GM12878 (cell line): ENCODE measurements around the gene CLIC6. TPM values are rescaled to one million over a fixed set of nuclear protein-coding genes. Genes with fewer than 3 reads are reported as not detected.

Experiments used
- ATAC-seq: fragments of 200-7000 bp; cut with Tn5 transposase; 3 replicates; pipeline ENCODE4 v1.9.1; 2020; ENCODE audit warnings: mild to moderate bottlenecking, moderate library complexity
- BruUV-seq: library from RNA; stranded (reverse); fragments of 400-500 nt; replicated peaks from 2 replicates; lab custom pipeline; 2021; lab: Mats Ljungman, UMichigan
- CTCF ChIA-PET: fragments of 300-600 bp; sonication (Branson Sonifier 250); formaldehyde crosslinking; extraction: SDS; loops from one replicate; lab custom pipeline; 2021; ENCODE audit warnings: inconsistent platforms; lab: Yijun Ruan, JAX
- POLR2A ChIA-PET: fragments of 350-600 bp; formaldehyde crosslinking; extraction: SDS; loops from one replicate; lab custom pipeline; 2021; ENCODE audit warnings: inconsistent platforms; lab: Charles Lee
- RAD21 ChIA-PET: fragments of 300-600 bp; sonication (Branson Sonifier 250); formaldehyde crosslinking; loops from one replicate; lab custom pipeline; 2023; ENCODE audit warnings: antibody characterized with exemption; ENCODE audit not compliant: unreplicated experiment; lab: Charles Lee
- SMC1A ChIA-PET: fragments of 300-600 bp; sonication (Branson Sonifier 250); formaldehyde crosslinking; loops from one replicate; lab custom pipeline; 2023; ENCODE audit not compliant: unreplicated experiment, uncharacterized antibody; lab: Charles Lee
- DNase-seq: peaks from one replicate; pipeline ENCODE4 v3.0.0-alpha.2; 2011; ENCODE audit warnings: low read depth, low spot score
- FAIRE-seq: peaks from 3 replicates; lab custom pipeline; 2011; peaks lifted over from hg19 to GRCh38; lab: Jason Lieb, UNC
- H2AFZ ChIP-seq: 2 replicates; pipeline ENCODE4 v1.6.0; 2011; ENCODE audit warnings: low read depth, low read length, control low read depth; ENCODE audit not compliant: control insufficient read depth
- H3K27ac ChIP-seq: 2 replicates; pipeline ENCODE4 v1.5.1; 2011; ENCODE audit warnings: control low read depth; ENCODE audit not compliant: control insufficient read depth, insufficient read depth
- H3K27me3 ChIP-seq, 2 experiments: replicated peaks in 1 of 2; 2 replicates each; pipeline versions ENCODE4 v1.6.0 to v1.6.1; 2011; ENCODE audit warnings: low read length in 1 of 2; ENCODE audit not compliant: control insufficient read depth in 2 of 2, insufficient read depth in 2 of 2
- H3K36me3 ChIP-seq, 2 experiments: 2 replicates each; pipeline ENCODE4 v1.5.1; 2011; ENCODE audit warnings: low read length in 1 of 2; ENCODE audit not compliant: control insufficient read depth in 2 of 2, insufficient read depth in 2 of 2
- H3K4me1 ChIP-seq: 2 replicates; pipeline ENCODE4 v1.6.1; 2011; ENCODE audit warnings: mild to moderate bottlenecking, low read length, moderate library complexity, mixed read lengths; ENCODE audit not compliant: control insufficient read depth, insufficient read depth
- H3K4me2 ChIP-seq: 2 replicates; pipeline ENCODE4 v1.6.0; 2011; ENCODE audit warnings: control low read depth; ENCODE audit not compliant: control insufficient read depth, insufficient read depth
- H3K4me3 ChIP-seq: fragments of 200-600 bp; sonication (generic); 2 replicates; pipeline ENCODE4 v1.5.1; 2016
- H3K79me2 ChIP-seq: 2 replicates; pipeline ENCODE4 v1.6.0; 2011; ENCODE audit warnings: low read length; ENCODE audit not compliant: control insufficient read depth, insufficient read depth
- H3K9ac ChIP-seq: 2 replicates; pipeline ENCODE4 v1.8.0; 2011; ENCODE audit warnings: low read length, control low read depth, mixed read lengths; ENCODE audit not compliant: control insufficient read depth, insufficient read depth
- H3K9me3 ChIP-seq: replicated peaks from 3 replicates; pipeline ENCODE4 v1.5.1; 2011; ENCODE audit warnings: mild to moderate bottlenecking, low read length; ENCODE audit not compliant: control insufficient read depth, insufficient read depth
- H4K20me1 ChIP-seq: 2 replicates; pipeline ENCODE4 v1.6.0; 2011; ENCODE audit not compliant: control insufficient read depth, insufficient read depth
- ASH2L ChIP-seq: fragments of 300-600, 200-600 bp; sonication (generic); IDR thresholded peaks from 2 replicates; pipeline ENCODE4 v1.6.1; 2017; ENCODE audit warnings: low read depth, mild to moderate bottlenecking, borderline replicate concordance
- CBFB ChIP-seq: IDR thresholded peaks from 2 replicates; pipeline ENCODE4 v1.6.1; 2016; ENCODE audit warnings: antibody characterized with exemption, low read depth
- CHD1 ChIP-seq: IDR thresholded peaks from 2 replicates; pipeline ENCODE4 v1.6.1; 2012; ENCODE audit warnings: low read depth, low read length, improper control_type of control experiment
- CREB1 ChIP-seq: IDR thresholded peaks from 2 replicates; pipeline ENCODE4 v1.6.1; 2012; ENCODE audit warnings: low read depth, mild to moderate bottlenecking, inconsistent platforms
- CREM ChIP-seq: IDR thresholded peaks from 2 replicates; pipeline ENCODE4 v1.6.1; 2014; ENCODE audit warnings: antibody characterized with exemption, low read depth
- FOS ChIP-seq: IDR thresholded peaks from 3 replicates; pipeline ENCODE4 v1.6.1; 2011; ENCODE audit warnings: borderline replicate concordance; ENCODE audit not compliant: insufficient read length; ENCODE audit errors: extremely low read depth
- FOXM1 ChIP-seq: IDR thresholded peaks from 2 replicates; pipeline ENCODE4 v1.6.1; 2012; ENCODE audit warnings: low read depth, mild to moderate bottlenecking, inconsistent platforms, low read length, moderate library complexity
- HCFC1 ChIP-seq: fragments of 150-350 bp; IDR thresholded peaks from 2 replicates; pipeline ENCODE4 v1.6.1; 2014; ENCODE audit warnings: low read length
- IKZF1 ChIP-seq: fragments of 450-650 bp; conservative IDR thresholded peaks from 2 replicates; pipeline ENCODE4 v1.6.1; 2017; ENCODE audit warnings: antibody characterized with exemption, mild to moderate bottlenecking
- IRF4 ChIP-seq: IDR thresholded peaks from 2 replicates; pipeline ENCODE4 v1.6.1; 2011; ENCODE audit warnings: low read depth, low read length
- IRF5 ChIP-seq: fragments of 450-650 bp; IDR thresholded peaks from 2 replicates; pipeline ENCODE4 v1.6.1; 2017; ENCODE audit warnings: borderline replicate concordance
- PAX5 ChIP-seq: IDR thresholded peaks from 2 replicates; pipeline ENCODE4 v1.6.1; 2011; ENCODE audit warnings: low read depth, low read length, borderline replicate concordance
- POLR2AphosphoS5 ChIP-seq: IDR thresholded peaks from 2 replicates; pipeline ENCODE4 v1.6.1; 2011; ENCODE audit warnings: mild to moderate bottlenecking, low read length, inconsistent platforms
- RAD21 ChIP-seq: IDR thresholded peaks from 2 replicates; pipeline ENCODE4 v1.6.1; 2011; ENCODE audit warnings: mild to moderate bottlenecking, low read depth, low read length, moderate library complexity; ENCODE audit not compliant: insufficient read depth
- SPI1 ChIP-seq: IDR thresholded peaks from 2 replicates; pipeline ENCODE4 v1.6.1; 2011; ENCODE audit warnings: low read depth, mild to moderate bottlenecking, low read length, moderate library complexity, borderline replicate concordance; ENCODE audit not compliant: insufficient read depth
- TAF1 ChIP-seq: IDR thresholded peaks from 2 replicates; pipeline ENCODE4 v1.6.1; 2011; ENCODE audit warnings: mild to moderate bottlenecking, low read depth, low read length, borderline replicate concordance
- TCF12 ChIP-seq: IDR thresholded peaks from 2 replicates; pipeline ENCODE4 v1.6.1; 2011; ENCODE audit warnings: low read depth, mild to moderate bottlenecking, low read length
- WGBS: methylation state at CpG from one replicate; pipeline ENCODE4 v1.1.6; 2016; ENCODE audit warnings: low lambda C conversion rate; ENCODE audit not compliant: insufficient replicate concordance, insufficient coverage; ENCODE audit errors: missing lambda C conversion rate; 5-methylcytosine and 5-hydroxymethylcytosine counted together
- in situ Hi-C: fragments of 300-500 bp; cut with MboI; formaldehyde crosslinking; loops from 9 replicates; pipeline ENCODE4 v1.14.3; 2018; ENCODE audit warnings: mixed read lengths
- intact Hi-C: fragments of 100-400 bp; cut with micrococcal nuclease; formaldehyde crosslinking; loops from one replicate; pipeline ENCODE4 v1.14.2; 2022; ENCODE audit not compliant: unreplicated experiment
- polyA plus RNA-seq, 11 experiments: library from polyadenylated mRNA; depleted of rRNA in 4 of 11; unstranded in 6 of 11; stranded (reverse) in 5 of 11; fragments of >200 nt; fragmentation: Nextera tagmentation in 4 of 11; fragmentation: Illumina TruSeq in 1 of 11; extraction: Ambion mirVana in 4 of 11; extraction: Trizol in 1 of 11; gene quantifications; 1 replicate in 1 of 11; 2 replicates in 10 of 11; pipeline versions ENCODE4 v1.2.1 to v1.2.3, GENCODE V29; 2011 to 2016; ENCODE audit warnings: inconsistent platforms in 2 of 11, missing spikeins in 2 of 11, low read depth in 1 of 11
- total RNA-seq, 4 experiments: library from RNA; depleted of rRNA in 3 of 4; stranded (reverse); fragments of >200 nt in 3 of 4; fragmentation: Illumina TruSeq in 1 of 4; extraction: Trizol in 1 of 4; gene quantifications; 2 replicates each; pipeline versions ENCODE4 v1.2.1 to v1.2.3, GENCODE V29; 2013 to 2021
- TF ChIP-seq, protein P1 (sequence below): IDR thresholded peaks from 2 replicates; pipeline ENCODE4 v1.6.1; 2012; ENCODE audit warnings: low read depth, low read length, improper control_type of control experiment

Gene CLIC6
- total and polyA plus RNA-seq, 10 of the 15 experiments (the other 5 are each of a cell fraction or from before 2014, with no cell fraction given), result 5.7 to 34.1 (median 11.2) TPM

DNA sequence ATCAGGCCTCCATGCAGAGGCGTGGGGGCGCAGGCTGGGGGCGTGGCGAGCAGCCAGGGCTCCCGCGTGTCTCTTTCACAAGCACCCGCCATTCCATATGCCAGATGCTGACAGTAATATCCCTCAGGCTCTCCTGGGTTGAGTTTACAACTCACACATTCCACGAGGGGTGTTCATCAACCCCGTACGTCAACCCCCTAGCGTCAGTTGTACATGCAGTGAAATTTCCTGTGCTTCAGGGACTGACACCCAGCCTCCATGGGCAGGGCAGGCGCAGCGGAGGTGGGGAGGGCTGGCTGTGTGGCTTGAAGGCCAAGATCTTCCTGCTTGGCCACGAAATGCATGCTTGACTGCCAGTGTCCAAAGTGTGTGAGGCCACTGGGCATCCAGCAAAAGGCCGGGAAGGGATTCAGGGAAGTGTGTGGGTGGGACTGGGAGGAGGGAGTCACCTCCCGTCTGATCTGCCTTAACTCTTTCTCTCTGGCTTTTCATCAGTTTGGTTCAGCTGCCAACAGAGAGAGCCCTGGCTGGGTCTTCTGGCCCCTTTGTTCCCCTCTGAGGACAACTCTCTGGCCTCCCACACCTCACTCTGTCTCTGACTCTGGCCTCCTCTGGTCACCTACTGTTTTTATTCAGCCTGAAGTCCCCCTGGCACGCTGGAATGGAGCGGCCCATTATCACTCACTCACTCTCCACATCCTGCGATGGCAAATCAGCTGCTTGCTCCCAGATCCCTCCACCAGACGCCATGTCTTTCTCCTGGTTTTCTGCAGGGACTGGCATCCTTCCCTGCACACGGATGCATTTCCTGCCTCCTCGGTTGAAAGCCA lies 33.8 kb downstream of the CLIC6 start:
- CTCF ChIA-PET, result no interaction called here
- Histone ChIP-seq H3K9me3 (no peaks in the 10 kb centered on the region), H4K20me1 (no peaks in the 10 kb centered on the region), H3K27ac (no peak overlapping the region), H3K79me2 (no peaks in the 10 kb centered on the region; the same call in none of the 2 replicates), H2AFZ (no peak overlapping the region), H3K4me1 (peaks cover 15% of the 10 kb centered on the region), H3K27me3 (no peaks in the 10 kb centered on the region), H3K4me3 (no peak overlapping the region), H3K36me3 (peaks cover 9 to 10% of the 10 kb centered on the region in 2 experiments; a peak in 3 of 4 replicates), H3K4me2 (no peak overlapping the region), H3K9ac (no peak overlapping the region)
- intact Hi-C loops, result no loop called here
- in situ Hi-C loops, result no loop called here
- RAD21 ChIA-PET, result no interaction called here
- no peak for FAIRE-seq
- POLR2A ChIA-PET, result no interaction called here
- BruUV-seq, result no TSS peak
- WGBS, result 86% methylated on average over 22 of the region's 22 CpGs
- no peak for ATAC-seq
- TF ChIP-seq FOS, result no peak
- no peak for TF ChIP-seq CREB1
- no peak for TF ChIP-seq TAF1
- TF ChIP-seq CREM, result no peak
- no peak for TF ChIP-seq HCFC1
- DNase-seq, result no peak
- SMC1A ChIA-PET, result interaction anchor here (1.0 kb wide), 1 partner anchor 11 kb away, joined by 3 read pairs; no protein-coding TSS in a partner anchor

DNA sequence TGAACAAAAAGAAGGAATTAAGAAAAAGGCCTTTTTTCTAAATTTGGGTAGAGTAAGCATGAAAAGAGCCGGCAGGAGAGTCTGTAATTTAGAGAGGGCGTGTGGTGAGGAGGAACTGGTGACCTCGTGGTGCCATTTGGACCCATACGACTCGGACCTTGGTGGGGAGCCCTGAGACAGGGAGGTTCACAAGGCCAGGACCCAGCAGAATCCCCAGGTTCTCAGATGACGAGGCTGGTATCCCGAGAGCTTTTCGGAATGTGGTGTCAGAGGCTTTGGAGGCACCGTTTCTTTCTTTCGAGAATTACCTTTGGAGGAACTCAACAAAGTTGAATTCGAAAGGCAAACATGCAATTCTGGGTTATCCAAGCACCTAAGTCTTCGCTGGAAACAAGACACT lies 34.8 kb downstream of the CLIC6 start:
- ATAC-seq, result no peak
- no peaks in the 10 kb centered on the region for H3K27me3 ChIP-seq
- no peaks in the 10 kb centered on the region for H3K9me3 ChIP-seq
- in situ Hi-C loops (no loop called here), intact Hi-C loops (no loop called here)
- WGBS, result 83% methylated on average over 12 of the region's 12 CpGs
- H3K4me2 ChIP-seq, result no peak overlapping the region
- H3K79me2 ChIP-seq, result no peaks in the 10 kb centered on the region; the same call in 1 of the 2 replicates
- H4K20me1 ChIP-seq, result no peaks in the 10 kb centered on the region
- no peak overlapping the region for H2AFZ ChIP-seq
- BruUV-seq, result no TSS peak
- no peak for DNase-seq
- RAD21 ChIA-PET, result no interaction called here
- POLR2A ChIA-PET, result no interaction called here
- no peak overlapping the region for H3K27ac ChIP-seq
- H3K36me3 ChIP-seq, result peaks cover 10 to 11% of the 10 kb centered on the region in 2 experiments; a peak in 3 of 4 replicates
- H3K4me3 ChIP-seq, result no peak overlapping the region
- SMC1A ChIA-PET, result no interaction called here
- CTCF ChIA-PET, result interaction anchor here (0.6 kb wide), 1 partner anchor 1327 kb away, joined by 3 read pairs; no protein-coding TSS in a partner anchor
- FAIRE-seq, result no peak
- H3K9ac ChIP-seq, result no peak overlapping the region
- H3K4me1 ChIP-seq, result peaks cover 25% of the 10 kb centered on the region
- no peak for TF ChIP-seq IKZF1
- TF ChIP-seq IRF5, result no peak
- no peak for TF ChIP-seq PAX5
- TF ChIP-seq, protein P1, sequence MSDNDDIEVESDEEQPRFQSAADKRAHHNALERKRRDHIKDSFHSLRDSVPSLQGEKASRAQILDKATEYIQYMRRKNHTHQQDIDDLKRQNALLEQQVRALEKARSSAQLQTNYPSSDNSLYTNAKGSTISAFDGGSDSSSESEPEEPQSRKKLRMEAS, result no peak
- TF ChIP-seq CHD1, result no peak
- no peak for TF ChIP-seq FOXM1
- no peak for TF ChIP-seq RAD21
- TF ChIP-seq SPI1, result no peak
- no peak for TF ChIP-seq IRF4
- TF ChIP-seq ASH2L, result no peak
- TF ChIP-seq TCF12, result no peak
- TF ChIP-seq CBFB, result no peak
- no peak for TF ChIP-seq POLR2AphosphoS5
